IPS DF 19.7 (cell line): ENCODE measurements around the gene IPPK.

Source experiments
- DNase-seq: peaks from one replicate; pipeline ENCODE4 v3.0.0-alpha.2; 2013; ENCODE audit warnings: low read depth, low spot score

The IPPK gene

DNA sequence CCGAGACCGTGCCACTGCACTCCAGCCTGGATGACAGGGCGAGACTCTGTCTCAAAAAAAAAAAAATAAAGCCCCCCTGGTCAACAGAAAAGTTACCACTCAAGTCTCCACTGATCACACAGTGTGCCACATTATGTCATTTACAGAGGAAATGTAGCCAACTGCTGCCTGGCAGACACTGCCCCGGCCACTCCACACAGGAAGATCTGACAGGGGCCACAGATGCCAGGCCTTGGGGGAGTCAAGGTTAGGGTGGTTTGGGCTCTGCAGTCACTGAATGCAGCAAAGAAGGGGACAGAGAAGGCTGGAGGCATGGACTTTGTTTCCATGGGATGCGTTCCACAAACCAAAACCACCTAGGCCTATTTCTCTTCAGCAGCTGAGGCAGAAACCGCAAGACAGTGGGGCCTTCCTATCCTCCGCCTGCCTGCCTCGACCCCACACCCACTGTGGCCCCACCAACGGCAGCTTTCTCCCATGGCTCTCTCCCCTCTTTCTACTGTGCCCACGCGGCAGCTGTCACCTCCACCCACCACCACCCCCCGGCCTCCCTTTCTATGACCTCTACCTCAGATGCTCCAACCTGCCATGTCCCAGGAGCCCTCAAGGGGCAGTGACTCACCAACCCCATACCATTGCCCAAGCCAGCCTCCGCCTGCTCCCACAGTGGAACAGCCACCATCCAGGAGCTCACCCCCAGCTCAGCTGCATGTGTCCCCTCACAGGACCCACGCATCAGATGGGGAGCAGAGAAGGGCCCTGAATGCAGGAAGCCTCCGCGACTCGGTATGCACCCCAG, 12.4 kb downstream of the IPPK start:
- DNase-seq = no peak

DNA sequence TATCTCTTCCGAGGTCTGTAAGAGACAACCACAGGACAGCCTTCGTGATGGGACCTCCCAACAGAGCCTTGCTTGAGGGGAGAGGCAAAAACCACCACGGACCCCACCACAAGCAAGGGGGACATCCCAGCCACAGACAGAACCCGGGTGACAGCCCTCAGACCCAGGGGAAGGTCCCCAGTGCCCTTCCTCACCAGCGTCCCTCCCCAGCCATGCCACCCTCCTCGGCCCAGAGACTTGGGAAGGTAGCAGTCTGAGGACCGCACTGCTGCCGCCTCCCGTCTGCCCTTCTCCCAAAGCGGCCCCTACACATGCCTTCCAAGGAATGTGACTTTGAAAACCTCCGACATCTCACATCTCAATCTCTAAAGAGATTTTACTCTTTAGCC, 13.4 kb downstream of the IPPK start:
- no peak for DNase-seq

DNA sequence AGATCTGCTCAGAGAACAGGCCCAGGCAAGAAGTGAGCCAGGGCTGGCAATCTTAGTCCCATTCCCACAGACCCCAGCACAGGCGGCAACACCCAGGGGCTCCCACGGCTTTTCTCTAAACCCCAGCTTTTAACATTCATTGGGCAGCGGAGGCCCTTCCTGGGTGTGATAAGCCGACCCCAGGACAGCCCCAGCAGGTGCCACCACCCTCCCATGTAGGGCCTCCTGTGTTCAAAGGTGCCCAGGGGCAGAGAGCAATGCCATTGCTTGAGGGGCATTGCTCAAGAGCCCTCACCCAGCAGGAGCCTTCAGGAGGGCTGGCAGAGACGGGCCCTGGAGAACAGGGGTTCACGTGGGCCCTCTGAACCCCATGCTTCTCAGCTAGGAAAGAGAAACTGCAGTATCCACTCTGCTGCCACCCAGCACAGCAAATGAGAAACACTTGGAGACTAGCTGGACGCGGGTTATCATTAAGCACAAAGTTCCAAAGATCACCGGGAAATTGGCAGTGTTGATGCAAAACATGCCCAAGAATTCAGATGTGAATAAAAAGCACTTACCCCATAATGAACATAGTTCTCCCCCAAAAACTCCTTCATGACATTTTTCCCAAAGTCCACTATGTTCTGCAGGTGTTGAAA, 13.9 kb downstream of the IPPK start:
- no peak for DNase-seq

DNA sequence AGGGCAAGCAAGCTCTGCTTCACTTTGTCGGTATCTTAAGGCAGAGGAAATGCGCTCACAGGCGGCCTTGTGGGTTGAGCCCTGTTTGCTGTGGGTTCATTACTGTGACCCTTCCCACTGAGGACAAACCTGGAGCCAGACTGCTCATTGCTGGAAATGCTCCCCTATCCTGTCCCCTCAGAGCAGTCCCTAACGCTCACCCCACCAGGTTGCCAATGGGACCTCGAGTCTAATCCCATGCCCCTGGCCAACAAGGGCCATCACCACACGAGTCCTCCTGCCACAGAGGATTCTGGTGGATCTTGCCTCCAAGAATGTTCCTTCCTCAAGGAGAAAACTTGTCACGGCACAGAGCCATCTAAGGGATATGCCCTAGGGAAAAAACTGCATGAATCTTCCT, 14.6 kb downstream of the IPPK start:
- no peak for DNase-seq

DNA sequence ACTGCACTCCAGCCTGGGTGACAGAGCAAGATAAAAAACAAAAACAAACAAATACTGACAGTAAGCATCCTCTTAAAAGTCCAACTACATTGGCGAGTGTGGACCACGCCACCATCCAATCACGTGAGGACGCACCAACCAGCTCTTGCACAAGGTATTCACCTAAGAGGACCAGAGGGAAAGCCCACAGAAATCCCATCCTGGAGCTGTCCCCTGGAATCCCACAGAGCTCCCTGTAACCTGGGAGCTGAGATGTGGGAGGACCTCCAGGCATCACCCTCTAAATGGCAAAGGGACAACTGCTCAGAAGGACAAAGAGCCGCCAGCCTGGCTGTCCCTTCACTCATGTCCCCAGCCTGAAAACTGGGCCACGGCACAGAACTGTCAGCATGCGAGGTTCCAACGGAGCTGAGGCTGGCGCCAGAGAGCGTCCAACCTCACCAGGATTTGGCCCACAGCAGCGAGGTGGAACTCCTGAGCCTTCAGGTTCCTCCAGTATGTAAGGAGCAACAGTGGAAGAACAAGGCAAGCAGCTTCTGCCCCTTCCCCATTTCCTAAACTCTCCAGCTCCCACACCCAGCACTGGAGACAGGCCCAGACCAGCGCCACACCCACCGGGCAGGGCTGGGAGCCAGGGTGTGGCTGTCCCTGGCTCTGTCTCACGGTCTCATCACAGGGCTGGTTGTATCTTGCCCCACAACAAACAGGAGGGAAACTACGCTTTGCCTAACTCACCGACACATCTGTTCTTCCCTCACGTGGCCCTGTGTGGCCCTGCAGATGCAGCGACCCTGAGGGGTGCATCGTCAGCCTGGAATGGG, 15.2 kb downstream of the IPPK start:
- DNase-seq = no peak

DNA sequence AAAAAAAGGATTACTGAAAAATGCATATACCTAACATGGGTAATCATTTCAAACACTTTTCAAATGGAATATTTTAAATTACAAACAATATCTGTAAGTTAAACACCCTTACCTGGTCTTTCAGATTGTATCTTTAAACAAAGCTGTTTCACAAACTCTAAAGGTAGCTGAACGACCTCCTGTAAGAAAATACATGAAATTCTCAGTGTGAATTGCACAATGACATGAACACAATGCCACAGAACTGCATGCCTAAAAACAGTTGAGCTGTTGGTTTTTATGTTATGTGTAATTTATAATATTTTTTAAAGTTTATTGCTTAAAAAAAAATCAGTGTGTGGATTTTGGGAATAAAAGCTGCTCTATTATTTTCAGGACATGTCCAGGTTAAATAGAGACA, 17.5 kb downstream of the IPPK start:
- DNase-seq = no peak

DNA sequence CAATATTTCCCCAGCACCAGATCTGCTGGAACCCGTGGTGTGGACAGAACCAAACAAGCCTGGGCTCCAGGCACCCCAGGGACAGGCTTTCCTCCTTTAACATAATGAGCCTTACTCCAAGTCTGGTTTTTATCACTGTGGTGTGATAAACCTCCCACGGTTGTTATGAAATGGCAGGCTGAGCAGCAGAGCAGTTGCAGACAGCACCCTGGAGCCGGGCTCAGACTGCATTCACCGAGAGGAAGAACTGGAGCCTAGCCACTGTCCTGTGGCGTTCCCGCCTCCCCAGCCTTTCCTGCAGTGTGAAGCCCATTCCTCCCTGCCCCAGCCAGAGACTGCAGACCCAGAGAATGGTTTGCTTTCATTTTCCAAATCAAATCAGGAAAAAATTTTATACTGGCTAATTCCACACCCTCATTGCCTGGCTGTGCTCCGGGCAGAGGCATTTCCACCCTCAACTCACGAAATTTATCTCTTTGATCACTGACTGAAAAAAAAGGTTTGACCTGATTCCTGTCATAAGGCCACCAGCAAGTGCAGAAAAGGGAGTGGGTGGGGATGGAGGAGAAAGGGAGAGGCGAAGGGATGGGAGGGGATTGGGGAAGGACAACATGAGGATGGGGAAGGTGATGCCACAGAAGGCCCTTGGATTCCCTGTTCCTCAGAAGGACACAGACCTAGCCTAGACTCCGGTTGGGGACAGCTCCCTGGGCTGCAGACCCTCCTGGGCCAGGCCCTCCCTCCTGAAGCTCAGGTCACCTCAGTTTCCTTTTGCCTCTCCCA, 18.9 kb downstream of the IPPK start:
- DNase-seq = no peak

DNA sequence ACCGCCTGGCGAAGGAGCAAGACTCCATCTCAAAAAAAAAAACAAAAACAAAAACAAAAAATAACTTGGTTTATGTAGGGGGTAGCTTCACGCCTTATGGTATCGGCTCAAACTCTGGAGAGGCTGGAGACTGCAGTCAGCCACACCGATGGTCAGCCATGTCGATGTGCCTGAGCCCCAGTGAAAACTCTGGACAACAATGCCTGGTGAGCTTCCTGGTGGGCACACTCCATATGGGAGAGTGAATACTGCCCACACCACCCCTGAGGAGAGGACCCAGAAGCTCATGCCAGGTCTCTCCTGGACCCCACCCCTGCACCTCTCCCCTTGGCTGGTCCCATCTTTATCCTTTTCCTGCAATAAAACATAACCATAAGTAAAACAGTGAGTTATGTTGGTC, 19.6 kb downstream of the IPPK start:
- DNase-seq = no peak

DNA sequence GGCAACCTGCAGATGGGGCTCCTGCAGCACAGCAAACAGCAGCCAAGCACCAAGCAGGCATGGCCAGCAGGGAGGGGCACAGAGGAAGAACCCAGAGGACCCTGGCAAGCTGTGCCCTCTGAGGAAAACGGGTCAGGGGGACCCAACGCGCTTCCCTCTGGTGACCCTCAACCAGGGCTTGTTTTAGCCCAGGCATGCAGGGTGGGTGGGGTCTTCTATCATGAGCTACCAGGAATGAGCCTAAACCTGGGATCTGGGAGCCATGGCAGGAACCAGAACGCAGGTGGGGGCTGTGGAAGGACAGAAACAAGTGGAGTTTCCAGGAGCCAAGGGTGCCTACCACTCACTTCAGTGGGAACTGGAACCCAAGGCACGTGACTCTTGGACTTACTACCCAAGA, 20.9 kb downstream of the IPPK start:
- DNase-seq = no peak

DNA sequence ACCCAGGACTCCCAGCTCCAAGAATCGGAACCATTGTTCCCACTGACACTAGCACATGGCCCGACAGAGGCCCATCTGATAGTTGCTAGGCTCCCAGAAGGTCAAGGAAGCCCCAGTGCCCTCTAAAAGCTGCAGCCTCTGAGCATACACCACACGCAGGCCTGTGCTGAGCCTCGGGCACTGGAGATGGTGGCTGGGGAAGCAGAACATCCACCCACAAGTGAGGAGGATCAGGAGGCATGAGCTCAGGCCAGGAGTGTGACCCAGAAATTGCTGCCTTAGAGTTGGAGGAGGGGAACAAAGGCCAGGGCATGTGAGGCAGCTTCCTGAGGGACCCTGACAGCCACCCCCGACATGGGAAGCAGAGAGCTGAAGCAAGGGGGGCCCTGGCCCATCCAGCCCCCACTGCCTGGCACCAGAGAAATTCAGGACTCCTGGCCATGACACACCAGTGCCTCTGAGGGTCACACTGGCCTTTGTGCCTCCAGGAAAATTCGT, 21.4 kb downstream of the IPPK start:
- DNase-seq = no peak

DNA sequence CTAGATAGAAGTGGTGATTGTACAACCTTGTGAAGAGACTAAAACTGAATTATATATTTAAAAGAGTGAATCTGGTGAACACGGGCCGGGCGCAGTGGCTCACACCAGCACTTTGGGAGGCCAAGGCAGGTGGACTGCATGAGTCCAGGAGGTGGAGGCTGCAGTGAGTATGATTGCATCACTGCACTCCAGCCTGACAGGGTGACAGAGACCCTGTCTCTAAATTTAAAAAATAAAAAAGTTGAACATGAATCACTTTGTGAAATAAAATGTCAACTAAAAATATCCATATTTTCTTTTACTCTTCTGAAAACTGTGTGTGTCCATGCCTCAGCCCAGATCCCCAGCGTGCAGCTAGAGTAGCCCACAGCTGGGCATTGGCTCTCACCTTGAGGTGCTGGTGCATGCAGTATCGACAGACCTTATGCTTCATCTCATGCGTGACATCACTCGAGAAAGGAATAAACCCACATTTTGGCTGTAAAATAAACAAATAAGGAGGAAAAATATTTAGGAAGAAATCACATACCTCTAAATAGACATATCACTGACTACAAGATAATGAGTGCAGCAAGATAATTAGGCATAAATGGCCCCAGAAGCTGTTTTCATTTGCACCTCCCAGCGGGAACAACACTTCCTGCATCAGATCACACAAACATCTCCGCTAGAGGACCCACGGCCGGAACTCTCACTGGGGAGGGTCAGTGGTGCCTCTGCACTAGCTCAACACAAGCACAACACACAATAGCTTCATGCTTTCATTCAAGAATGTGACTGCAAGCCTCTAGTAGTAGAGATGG, 22.1 kb downstream of the IPPK start:
- DNase-seq = no peak

DNA sequence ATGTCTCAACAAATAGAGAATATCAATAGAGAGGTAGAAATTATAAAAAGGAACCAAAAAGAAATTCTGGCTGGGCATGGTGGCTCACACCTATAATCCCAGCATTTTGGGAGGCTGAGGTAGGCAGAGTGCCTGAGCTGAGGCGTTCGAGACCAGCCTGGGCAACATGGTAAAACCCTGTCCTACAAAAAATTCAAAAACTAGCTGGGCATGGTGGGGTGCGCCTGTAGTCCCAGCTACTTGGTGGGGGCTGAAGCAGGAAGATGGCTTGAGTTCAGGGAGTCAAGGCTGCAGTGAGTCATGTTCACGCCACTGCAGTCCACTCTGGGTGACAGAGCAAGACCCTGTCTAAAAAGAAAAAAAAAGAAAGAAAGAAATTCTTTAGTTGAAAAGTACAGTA, 24.9 kb downstream of the IPPK start:
- no peak for DNase-seq

DNA sequence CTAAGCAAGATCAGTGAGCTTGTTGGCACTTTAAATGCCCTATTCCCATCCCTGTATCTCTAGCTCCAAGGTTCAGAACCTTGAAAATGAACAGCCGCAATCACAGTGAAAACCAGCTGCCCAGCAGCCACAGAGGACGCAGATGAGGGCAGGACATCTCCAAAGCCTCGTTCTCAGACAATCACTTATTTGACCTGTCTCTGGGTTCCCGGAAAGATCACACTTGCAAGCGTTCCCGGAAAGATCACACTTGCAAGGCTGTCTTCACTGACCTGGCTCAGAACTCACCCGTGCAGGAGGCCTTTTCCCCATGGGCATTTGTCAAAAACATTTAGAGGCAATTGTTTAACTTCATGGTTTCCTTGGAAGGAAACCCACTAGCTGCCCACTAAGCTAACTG, 25.7 kb downstream of the IPPK start:
- no peak for DNase-seq

DNA sequence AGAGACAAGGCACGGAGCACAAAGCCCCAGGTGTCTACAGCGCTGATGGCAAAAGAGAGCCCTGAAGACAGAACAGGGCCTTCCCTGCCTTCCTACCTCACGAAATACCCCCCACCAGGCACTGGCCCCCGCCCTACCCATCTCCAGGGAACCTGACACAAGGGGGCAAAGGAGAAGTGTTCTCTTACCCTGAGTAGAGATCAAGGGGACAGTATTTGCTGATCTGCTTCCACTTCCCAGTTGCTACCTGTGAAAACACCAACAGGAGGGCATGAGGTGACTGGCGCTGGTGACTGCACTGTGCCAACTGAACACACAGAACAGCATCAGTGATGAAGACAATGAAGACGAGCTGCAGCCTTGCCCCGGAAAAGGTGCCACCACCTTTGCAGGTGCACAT, 27.4 kb downstream of the IPPK start:
- no peak for DNase-seq

DNA sequence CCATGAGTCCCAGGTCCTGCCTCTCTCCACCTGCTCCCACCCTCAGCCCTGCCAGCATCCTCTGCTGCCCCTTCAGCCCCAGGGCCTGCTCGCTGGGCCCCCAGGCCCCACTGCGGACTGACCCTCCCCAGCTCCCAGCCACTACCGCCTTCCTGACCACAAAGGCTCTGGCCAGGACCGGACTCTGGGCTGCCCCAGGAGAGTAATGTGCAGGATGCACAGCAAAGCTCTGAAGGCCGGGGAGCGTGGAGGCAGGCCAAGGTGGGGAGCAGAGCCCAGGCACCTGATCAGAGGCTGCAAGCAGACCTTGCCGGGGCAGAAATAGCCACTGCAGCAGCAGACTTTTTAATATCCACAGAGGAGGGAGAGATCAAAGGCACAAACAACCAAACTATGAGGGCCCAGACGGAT, 27.9 kb downstream of the IPPK start:
- DNase-seq = no peak

DNA sequence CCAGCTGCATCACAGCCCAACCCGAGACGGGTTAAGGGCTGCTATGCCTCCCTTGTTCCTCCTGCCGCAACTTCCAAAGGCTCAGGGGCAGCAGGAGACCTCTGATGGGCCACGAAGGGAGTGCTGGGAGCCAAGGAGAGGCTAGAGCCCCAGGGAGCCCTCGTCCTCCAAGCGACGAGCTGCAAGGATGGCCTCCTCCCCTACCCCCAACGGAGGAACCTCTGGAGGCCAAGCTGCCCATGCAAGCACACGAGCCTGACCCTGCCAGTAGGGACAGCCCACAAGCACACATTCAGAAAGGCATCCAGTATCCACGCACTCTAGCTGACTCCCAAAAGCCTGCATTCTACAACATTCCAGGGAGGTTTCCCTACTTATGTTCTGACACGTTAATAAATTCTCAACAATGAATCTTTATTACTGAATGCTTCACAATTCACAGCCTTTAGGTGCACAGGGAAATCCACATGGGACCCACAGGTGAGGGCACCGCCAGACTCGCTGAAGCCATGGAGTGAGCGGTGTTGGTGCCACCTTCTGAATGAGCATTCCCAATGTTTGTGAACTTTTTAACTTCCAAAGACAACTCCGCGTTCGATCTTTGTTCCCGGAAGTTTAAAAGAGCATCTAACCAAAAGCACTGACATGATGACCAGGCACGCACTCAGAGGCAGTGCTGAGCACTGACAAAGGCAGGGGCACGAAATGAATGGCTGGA, 28.7 kb downstream of the IPPK start:
- DNase-seq = no peak

DNA sequence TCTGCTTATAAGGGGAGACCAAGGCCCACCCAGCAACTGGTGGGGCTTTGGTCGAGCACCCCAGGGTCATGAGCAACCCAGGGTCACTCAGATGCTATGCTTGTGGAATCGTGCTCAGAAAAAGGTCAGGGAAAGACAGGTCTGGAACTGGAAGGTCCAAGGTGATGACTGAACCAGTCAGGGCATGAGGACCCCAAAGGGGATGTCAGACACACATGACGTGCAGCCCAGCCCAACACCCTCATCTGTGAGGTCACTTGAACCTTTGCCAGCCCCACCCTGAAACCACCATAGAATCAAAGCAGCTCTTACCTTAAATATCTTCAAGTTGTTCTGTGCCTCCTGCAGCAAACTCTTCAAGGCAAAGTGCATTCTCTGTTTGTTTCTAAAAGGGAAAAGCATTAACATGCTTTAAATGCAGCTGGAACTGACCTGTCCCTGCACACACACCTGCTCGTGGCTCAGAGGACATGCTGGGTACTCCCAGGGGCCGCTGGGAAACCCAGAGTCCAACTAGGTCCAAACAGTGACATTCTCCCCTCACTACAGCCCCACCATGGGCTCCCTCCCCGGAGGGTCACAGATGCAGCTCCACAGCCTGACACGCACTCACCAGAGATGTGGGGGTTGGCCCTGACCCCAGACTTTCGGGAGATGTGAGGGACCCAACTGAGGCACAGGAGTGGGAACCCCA, 29.4 kb downstream of the IPPK start:
- no peak for DNase-seq

DNA sequence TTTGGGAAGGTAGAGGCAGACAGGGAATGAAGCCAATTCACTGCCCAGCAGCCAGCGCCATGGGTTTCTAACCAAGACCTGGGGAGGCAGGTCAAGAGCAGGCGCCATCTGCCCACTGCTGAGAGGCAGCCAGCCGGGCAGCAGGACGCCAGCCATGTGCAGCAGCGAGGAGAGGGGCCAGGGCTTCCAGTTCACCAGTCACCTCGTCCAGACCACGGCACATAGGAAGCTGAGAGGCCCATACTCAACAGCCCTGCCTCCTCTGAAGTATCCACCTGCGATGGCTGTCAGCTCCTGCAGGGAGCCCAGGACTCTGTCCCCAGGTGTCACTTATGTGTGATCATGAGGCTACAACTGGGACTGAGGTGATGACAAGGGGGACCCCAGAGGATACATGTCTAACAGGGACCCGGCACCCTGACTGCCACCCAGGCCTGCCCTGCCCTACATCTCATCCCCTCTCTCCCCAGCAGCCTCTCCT, 30.1 kb downstream of the IPPK start:
- DNase-seq = no peak

DNA sequence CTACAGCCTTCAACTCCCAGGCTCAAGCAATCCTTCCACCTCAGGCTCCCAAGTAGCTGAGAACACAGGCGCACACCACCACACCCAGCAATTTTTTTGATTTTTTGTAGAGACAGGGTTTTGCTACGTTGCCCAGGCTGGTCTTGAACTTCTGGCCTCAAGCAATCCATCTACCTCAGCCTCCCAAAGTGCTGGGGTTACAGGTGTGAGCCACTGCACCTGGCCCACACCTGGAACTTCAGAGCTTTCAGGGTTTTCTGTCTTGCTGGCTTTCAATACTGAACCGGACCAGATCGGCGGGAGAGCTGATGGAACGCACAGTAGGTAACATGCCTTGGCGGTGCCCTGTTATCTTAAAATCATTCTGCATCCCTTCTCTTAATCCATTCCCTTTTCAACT, 30.8 kb downstream of the IPPK start:
- DNase-seq = no peak
